Prostate gland (tissue), 2 donors: Measurements from ENCODE around the gene ISCU. TPM values are rescaled to one million over a fixed set of nuclear protein-coding genes. Genes with fewer than 3 reads are reported as not detected.

Experiments
- DNase-seq: peaks from one replicate; pipeline ENCODE4 v3.0.0-alpha.2; 2019; ENCODE audit warnings: low spot score
- H3K27ac ChIP-seq, 2 donors: fragments of 200-600 bp; sonication (generic); 2 replicates each; pipeline ENCODE4 v1.5.1; 2017 to 2019
- H3K27me3 ChIP-seq: fragments of 200-600 bp; sonication (generic); replicated peaks from 2 replicates; pipeline ENCODE4 v1.5.1; 2019; ENCODE audit not compliant: insufficient read depth
- H3K36me3 ChIP-seq, 2 donors: fragments of 200-600 bp; sonication (generic); 1 replicate in 1 of 2; 2 replicates in 1 of 2; pipeline versions ENCODE4 v1.5.1 to v1.8.1; 2017 to 2019
- H3K4me1 ChIP-seq: fragments of 200-600 bp; sonication (generic); replicated peaks from 2 replicates; pipeline ENCODE4 v1.5.1; 2019
- H3K4me3 ChIP-seq, 2 donors: fragments of 200-600 bp; sonication (generic); 2 replicates each; pipeline ENCODE4 v1.5.1; 2017 to 2019
- H3K9me3 ChIP-seq: fragments of 200-600 bp; sonication (generic); 2 replicates; pipeline ENCODE4 v1.5.1; 2017
- CTCF ChIP-seq, 4 experiments: fragments of 200-600 bp in 2 of 4; fragments of 450-650 bp in 2 of 4; sonication (generic) in 2 of 4; IDR thresholded peaks; 1 replicate in 3 of 4; 2 replicates in 1 of 4; pipeline ENCODE4 v1.5.1; 2016 to 2019; ENCODE audit warnings: antibody characterized with exemption in 4 of 4, mild to moderate bottlenecking in 2 of 4, moderate library complexity in 2 of 4
- POLR2A ChIP-seq: fragments of 450-650 bp; IDR thresholded peaks from one replicate; pipeline ENCODE4 v1.6.1; 2016; ENCODE audit warnings: antibody characterized with exemption, mild to moderate bottlenecking
- POLR2AphosphoS5 ChIP-seq: sonication (generic); formaldehyde crosslinking; IDR thresholded peaks from one replicate; pipeline ENCODE4 v1.6.1; 2017; ENCODE audit warnings: antibody characterized with exemption
- WGBS: methylation state at CpG from one replicate; pipeline ENCODE4 v1.1.5; 2018; 5-methylcytosine and 5-hydroxymethylcytosine counted together
- intact Hi-C: fragments of 100-400 bp; cut with DNase I; formaldehyde crosslinking; loops from one replicate; pipeline ENCODE4 v1.14.2; 2022
- total RNA-seq, 2 donors: library from RNA; depleted of rRNA; stranded (reverse); fragments of >200 nt; gene quantifications; one replicate each; pipeline ENCODE4 v1.1.0, GENCODE V29; 2016

The ISCU gene
- total RNA-seq, 2 donors from 2014 or later, result 170 to 203 TPM

- H3K27me3 ChIP-seq, result no peaks in the 10 kb centered on the region
- WGBS, result 67% methylated on average over 4 of the region's 4 CpGs
- H3K36me3 ChIP-seq, result peaks cover 6 to 9% of the 10 kb centered on the region in 2 donors
- DNase-seq, result no peak
- H3K4me1 ChIP-seq, result no peaks in the 10 kb centered on the region
- no peak for TF ChIP-seq CTCF (IDR thresholded peaks at IDR 0.05)
- no peak for TF ChIP-seq POLR2A
- TF ChIP-seq POLR2AphosphoS5, result no peak
- intact Hi-C loops, result loop anchor here (10.0 kb wide), 3 partner anchors 525 to 835 kb away; partner anchors contain the start of genes PRDM4 and PWP1
- H3K4me3 ChIP-seq, result no peak overlapping the region
- H3K9me3 ChIP-seq, result no peaks in the 10 kb centered on the region
- H3K27ac ChIP-seq, result no peak overlapping the region
These were observed 42.8 kb upstream of the ISCU start for GRCh38 chr12:108519558-108519957.

- DNase-seq, result no peak
- no peaks in the 10 kb centered on the region for H3K9me3 ChIP-seq
- H3K27ac ChIP-seq, result no peak overlapping the region
- peaks cover 19 to 24% of the 10 kb centered on the region in 2 donors for H3K36me3 ChIP-seq
- 83% methylated on average over 13 of the region's 14 CpGs for WGBS
- TF ChIP-seq CTCF (IDR thresholded peaks at IDR 0.05), result no peak
- TF ChIP-seq POLR2A, result no peak
- TF ChIP-seq POLR2AphosphoS5, result no peak
- intact Hi-C loops, result no loop called here
- no peaks in the 10 kb centered on the region for H3K4me1 ChIP-seq
- no peaks in the 10 kb centered on the region for H3K27me3 ChIP-seq
- no peak overlapping the region for H3K4me3 ChIP-seq
These were observed 39.0 kb upstream of the ISCU start for GRCh38 chr12:108523365-108523764.

- no peak for DNase-seq
- no peaks in the 10 kb centered on the region for H3K27me3 ChIP-seq
- H3K4me1 ChIP-seq, result no peaks in the 10 kb centered on the region
- H3K9me3 ChIP-seq, result no peaks in the 10 kb centered on the region
- WGBS, result 84% methylated on average over 5 of the region's 5 CpGs
- H3K36me3 ChIP-seq, result peaks cover 14 to 34% of the 10 kb centered on the region in 2 donors
- intact Hi-C loops, result no loop called here
- H3K4me3 ChIP-seq, result no peak overlapping the region
- no peak overlapping the region for H3K27ac ChIP-seq
- TF ChIP-seq CTCF (IDR thresholded peaks at IDR 0.05), result no peak
These were observed 36.7 kb upstream of the ISCU start for GRCh38 chr12:108525681-108526080.

- Histone ChIP-seq H3K9me3 (no peaks in the 10 kb centered on the region), H3K36me3 (peaks cover 14 to 34% of the 10 kb centered on the region in 2 donors), H3K4me3 (no peak overlapping the region), H3K27me3 (no peaks in the 10 kb centered on the region), H3K4me1 (no peaks in the 10 kb centered on the region), H3K27ac (no peak overlapping the region)
- intact Hi-C loops, result no loop called here
- 81% methylated on average over 10 of the region's 10 CpGs for WGBS
- TF ChIP-seq POLR2A, result no peak
- no peak for DNase-seq
These were observed 35.8 kb upstream of the ISCU start for GRCh38 chr12:108526482-108527165.

GRCh38 chr12:108527166-108527496, 35.3 kb upstream of the ISCU start:
- Histone ChIP-seq H3K27me3 (no peaks in the 10 kb centered on the region), H3K36me3 (peaks cover 14 to 34% of the 10 kb centered on the region in 2 donors), H3K9me3 (no peaks in the 10 kb centered on the region), H3K27ac (no peak overlapping the region), H3K4me1 (no peaks in the 10 kb centered on the region), H3K4me3 (no peak overlapping the region)
- no peak for DNase-seq
- intact Hi-C loops, result no loop called here
- 86% methylated on average over 6 of the region's 6 CpGs for WGBS
- TF ChIP-seq POLR2AphosphoS5 (no peak), CTCF (IDR thresholded peaks at IDR 0.05) (no peak), POLR2A (no peak)
